ENCODE measurements around the gene CAPN2.
A peak's percentile ranks its signal among the peaks of the same experiment; 100 is the strongest.

Gene CAPN2

GRCh38 chr1:223770621-223771315, 58.4 kb downstream of the CAPN2 start:
- H3K4me1 ChIP-seq (ENCODE audit: low read length) = no peaks in the 10 kb centered on the region

GRCh38 chr1:223771469-223771813, 59.1 kb downstream of the CAPN2 start:
- Histone ChIP-seq H3K9me2 (replicated peaks; ENCODE audit: insufficient read depth, low read length) (no peaks in the 10 kb centered on the region), H3K4me2 (ENCODE audit: low read depth, low read length) (no peak overlapping the region), H3K9me3 (replicated peaks; ENCODE audit: insufficient read depth, low read length) (no peaks in the 10 kb centered on the region), H3K4me3 (ENCODE audit: low read length) (no peak overlapping the region), H4K20me1 (ENCODE audit: insufficient read depth, low read length) (no peaks in the 10 kb centered on the region), H3K36me3 (replicated peaks; ENCODE audit: insufficient read depth, low read length) (peaks cover 4% of the 10 kb centered on the region; the same call in 1 of the 2 replicates), H3K79me2 (ENCODE audit: low read length) (no peaks in the 10 kb centered on the region), H2AFZ (ENCODE audit: low read length) (no peak overlapping the region), H3K4me1 (ENCODE audit: low read length) (no peaks in the 10 kb centered on the region), H3K27me3 (replicated peaks; ENCODE audit: insufficient read depth, low read length) (no peaks in the 10 kb centered on the region), H3F3A (ENCODE audit: insufficient read depth, low read length) (no peaks in the 10 kb centered on the region), H3K9ac (ENCODE audit: low read length) (no peak overlapping the region), H3K27ac (ENCODE audit: low read length) (no peak overlapping the region)
- DNase-seq = peak; percentile 0
- no peak for TF ChIP-seq CTCF (IDR thresholded peaks at IDR 0.05; ENCODE audit: low read length)

More at GRCh38 chr1:223770621-223771315, 58.4 kb downstream of the CAPN2 start:
- Histone ChIP-seq H3K4me3 (ENCODE audit: low read length) (no peak overlapping the region), H3K9ac (ENCODE audit: low read length) (no peak overlapping the region), H3K4me2 (ENCODE audit: low read depth, low read length) (no peak overlapping the region), H3K9me2 (replicated peaks; ENCODE audit: insufficient read depth, low read length) (no peaks in the 10 kb centered on the region), H2AFZ (ENCODE audit: low read length) (no peak overlapping the region), H3K27me3 (replicated peaks; ENCODE audit: insufficient read depth, low read length) (no peaks in the 10 kb centered on the region), H3K79me2 (ENCODE audit: low read length) (no peaks in the 10 kb centered on the region), H3K27ac (ENCODE audit: low read length) (no peak overlapping the region), H3F3A (ENCODE audit: insufficient read depth, low read length) (no peaks in the 10 kb centered on the region), H3K9me3 (replicated peaks; ENCODE audit: insufficient read depth, low read length) (no peaks in the 10 kb centered on the region), H3K36me3 (replicated peaks; ENCODE audit: insufficient read depth, low read length) (peaks cover 4% of the 10 kb centered on the region; the same call in 1 of the 2 replicates), H4K20me1 (ENCODE audit: insufficient read depth, low read length) (no peaks in the 10 kb centered on the region)
- DNase-seq = peak; percentile 4
- no peak for TF ChIP-seq CTCF (IDR thresholded peaks at IDR 0.05; ENCODE audit: low read length)

GRCh38 chr1:223771814-223772770, 59.8 kb downstream of the CAPN2 start:
- Histone ChIP-seq H3K4me2 (ENCODE audit: low read depth, low read length) (no peak overlapping the region), H3K9ac (ENCODE audit: low read length) (no peak overlapping the region), H2AFZ (ENCODE audit: low read length) (no peak overlapping the region)

More at GRCh38 chr1:223771814-223772770, 59.8 kb downstream of the CAPN2 start:
- TF ChIP-seq CTCF (IDR thresholded peaks at IDR 0.05; ENCODE audit: low read length) (no peak), EZH2 (optimal IDR thresholded peaks at IDR 0.05; ENCODE audit: low read depth, low read length) (no peak), EZH2phosphoT487 (IDR thresholded peaks at IDR 0.05; ENCODE audit: low read length) (no peak)
- H3K79me2 ChIP-seq (ENCODE audit: low read length) = no peaks in the 10 kb centered on the region
- 0 out of 2 replicates have a peak, but pooled peaks cover 4% of the 10 kb centered on the region for H3K36me3 ChIP-seq (replicated peaks; ENCODE audit: insufficient read depth, low read length)
- no peaks in the 10 kb centered on the region for H3F3A ChIP-seq (ENCODE audit: insufficient read depth, low read length)
- peak; percentile 3 for DNase-seq
- H4K20me1 ChIP-seq (ENCODE audit: insufficient read depth, low read length) = no peaks in the 10 kb centered on the region
- no peaks in the 10 kb centered on the region for H3K4me1 ChIP-seq (ENCODE audit: low read length)
- H3K27me3 ChIP-seq (replicated peaks; ENCODE audit: insufficient read depth, low read length) = no peaks in the 10 kb centered on the region
- H3K27ac ChIP-seq (ENCODE audit: low read length) = no peak overlapping the region
- H3K9me2 ChIP-seq (replicated peaks; ENCODE audit: insufficient read depth, low read length) = no peaks in the 10 kb centered on the region
- no peaks in the 10 kb centered on the region for H3K9me3 ChIP-seq (replicated peaks; ENCODE audit: insufficient read depth, low read length)
- H3K4me3 ChIP-seq (ENCODE audit: low read length) = no peak overlapping the region
